Measurements from ENCODE around the gene CSRP1.
A peak's percentile ranks its signal among the peaks of the same experiment; 100 is the strongest.

The CSRP1 gene

GRCh38 chr1:201513498-201514243 is 6.7 kb upstream of the CSRP1 start:
- DNase-seq = peak in 2 of 51 donors; percentile 13 to 54

GRCh38 chr1:201511941-201512539 is 5.1 kb upstream of the CSRP1 start:
- peak in 39 of 51 donors; percentile 12 to 82 (median 54) for DNase-seq

- peak in 1 of 51 donors; percentile 14 for DNase-seq
Observed at GRCh38 chr1:201511396-201511940, 4.5 kb upstream of the CSRP1 start.

GRCh38 chr1:201510734-201511133 is 3.8 kb upstream of the CSRP1 start:
- DNase-seq = no peak

GRCh38 chr1:201509601-201510374 is 2.9 kb upstream of the CSRP1 start:
- DNase-seq = no peak

- no peak for DNase-seq
Observed at GRCh38 chr1:201508809-201509208, 1.9 kb upstream of the CSRP1 start.

- DNase-seq = no peak
Observed at GRCh38 chr1:201507360-201507675, 395 bp upstream of the CSRP1 start.

GRCh38 chr1:201506092-201506491 is 831 bp downstream of the CSRP1 start:
- DNase-seq = peak in 4 of 51 donors; percentile 15 to 76 (median 22)

GRCh38 chr1:201505503-201505890 is 1.4 kb downstream of the CSRP1 start:
- peak in 1 of 51 donors; percentile 49 for DNase-seq

- no peak for DNase-seq
Observed at GRCh38 chr1:201504799-201505502, 2.0 kb downstream of the CSRP1 start.

- no peak for DNase-seq
Observed at GRCh38 chr1:201504179-201504631, 2.7 kb downstream of the CSRP1 start.

- DNase-seq = peak in 3 of 51 donors; percentile 25 to 35 (median 34)
Observed at GRCh38 chr1:201503397-201504176, 3.3 kb downstream of the CSRP1 start.

GRCh38 chr1:201502511-201502857 is 4.4 kb downstream of the CSRP1 start:
- peak in 1 of 51 donors; percentile 19 for DNase-seq

- DNase-seq = no peak
Observed at GRCh38 chr1:201501812-201502510, 5.0 kb downstream of the CSRP1 start.

GRCh38 chr1:201501144-201501543 is 5.8 kb downstream of the CSRP1 start:
- no peak for DNase-seq

- DNase-seq = peak in 20 of 51 donors; percentile 43 to 90 (median 76)
Observed at GRCh38 chr1:201500670-201501120, 6.2 kb downstream of the CSRP1 start.

- DNase-seq = peak in 45 of 51 donors; percentile 12 to 95 (median 78)
Observed at GRCh38 chr1:201499795-201500669, 6.9 kb downstream of the CSRP1 start.

GRCh38 chr1:201499191-201499590 is 7.7 kb downstream of the CSRP1 start:
- no peak for DNase-seq

GRCh38 chr1:201498621-201499020 is 8.3 kb downstream of the CSRP1 start:
- DNase-seq = no peak

Data from hypothalamus (tissue), 51 donors.